GM19463 (cell line): ENCODE data around the gene LIPT2.

Experiments used
- ATAC-seq: cut with Tn5 transposase; IDR thresholded peaks from one replicate; pipeline ENCODE4 v1.9.1; 2021; ENCODE audit warnings: mild to moderate bottlenecking, moderate library complexity; ENCODE audit not compliant: unreplicated experiment

The LIPT2 gene

GRCh38 chr11:74466916-74467885 is 26.3 kb downstream of the LIPT2 start, which contains the start of gene KCNE3:
KCNE3 (minus strand) TSS chr11:74467549; CDS start chr11:74457563, 9,986 bp downstream.
- no peak for ATAC-seq

GRCh38 chr11:74465291-74465708 is 28.2 kb downstream of the LIPT2 start:
- ATAC-seq: no peak

GRCh38 chr11:74464746-74465145 is 28.8 kb downstream of the LIPT2 start:
- ATAC-seq: no peak

GRCh38 chr11:74463216-74463615 is 30.3 kb downstream of the LIPT2 start:
- ATAC-seq: no peak

- no peak for ATAC-seq
Observed at GRCh38 chr11:74462631-74463030, 30.9 kb downstream of the LIPT2 start.

- no peak for ATAC-seq
Observed at GRCh38 chr11:74462009-74462408, 31.5 kb downstream of the LIPT2 start.

GRCh38 chr11:74460481-74461154 is 32.9 kb downstream of the LIPT2 start:
- no peak for ATAC-seq

GRCh38 chr11:74460065-74460464 is 33.5 kb downstream of the LIPT2 start:
- no peak for ATAC-seq

- no peak for ATAC-seq
Observed at GRCh38 chr11:74459584-74459983, 33.9 kb downstream of the LIPT2 start.

GRCh38 chr11:74457356-74457755 is 36.2 kb downstream of the LIPT2 start:
- ATAC-seq: no peak

GRCh38 chr11:74453373-74453975 is 40.0 kb downstream of the LIPT2 start:
- ATAC-seq: no peak

- no peak for ATAC-seq
Observed at GRCh38 chr11:74452366-74452765, 41.2 kb downstream of the LIPT2 start.

GRCh38 chr11:74450318-74450717 is 43.2 kb downstream of the LIPT2 start:
- no peak for ATAC-seq

GRCh38 chr11:74449369-74449931 is 44.1 kb downstream of the LIPT2 start:
- no peak for ATAC-seq

GRCh38 chr11:74447720-74448119 is 45.8 kb downstream of the LIPT2 start:
- no peak for ATAC-seq

GRCh38 chr11:74446532-74446938 is 47.0 kb downstream of the LIPT2 start:
- no peak for ATAC-seq

- no peak for ATAC-seq
Observed at GRCh38 chr11:74444173-74444826, 49.2 kb downstream of the LIPT2 start.

- no peak for ATAC-seq
Observed at GRCh38 chr11:74443071-74443864, 50.3 kb downstream of the LIPT2 start.

- no peak for ATAC-seq
Observed at GRCh38 chr11:74442636-74443035, 50.9 kb downstream of the LIPT2 start.
